Hepatocyte (in vitro differentiated cells): ENCODE measurements around the gene AP2A2. TPM values are rescaled to one million over a fixed set of nuclear protein-coding genes. Genes with fewer than 3 reads are reported as not detected.

Experiments
- DNase-seq: peaks from one replicate; pipeline ENCODE4 v3.0.0-alpha.2; 2016; ENCODE audit warnings: low spot score
- H2AFZ ChIP-seq: fragments of 200-600 bp; sonication (generic); 2 replicates; pipeline ENCODE4 v1.6.0; 2016; ENCODE audit warnings: antibody characterized with exemption, mild to moderate bottlenecking
- H3K27ac ChIP-seq: fragments of 200-600 bp; sonication (generic); 2 replicates; pipeline ENCODE4 v1.5.1; 2016; ENCODE audit warnings: mild to moderate bottlenecking
- H3K27me3 ChIP-seq: fragments of 200-600 bp; sonication (generic); 2 replicates; pipeline ENCODE4 v1.6.1; 2016
- H3K36me3 ChIP-seq: fragments of 200-600 bp; sonication (generic); replicated peaks from 2 replicates; pipeline ENCODE4 v1.5.1; 2016; ENCODE audit warnings: low read depth; ENCODE audit not compliant: insufficient read depth
- H3K4me1 ChIP-seq: fragments of 200-600 bp; sonication (generic); 2 replicates; pipeline ENCODE4 v1.5.1; 2016; ENCODE audit warnings: mild to moderate bottlenecking, moderate library complexity; ENCODE audit not compliant: insufficient read depth
- H3K4me2 ChIP-seq: fragments of 200-600 bp; sonication (generic); 2 replicates; pipeline ENCODE4 v1.6.0; 2016
- H3K4me3 ChIP-seq: fragments of 200-600 bp; sonication (generic); 2 replicates; pipeline ENCODE4 v1.5.1; 2016; ENCODE audit warnings: mild to moderate bottlenecking
- H3K79me2 ChIP-seq: fragments of 200-600 bp; sonication (generic); 2 replicates; pipeline ENCODE4 v1.6.0; 2017; ENCODE audit warnings: mild to moderate bottlenecking
- H3K9me2 ChIP-seq: fragments of 200-600 bp; sonication (generic); replicated peaks from 2 replicates; pipeline ENCODE4 v1.6.0; 2017; ENCODE audit warnings: mild to moderate bottlenecking; ENCODE audit not compliant: insufficient read depth
- H3K9me3 ChIP-seq: fragments of 200-600 bp; sonication (generic); 2 replicates; pipeline ENCODE4 v1.5.1; 2016; ENCODE audit warnings: low read depth, mild to moderate bottlenecking
- H4K20me1 ChIP-seq: fragments of 200-600 bp; sonication (generic); 2 replicates; pipeline ENCODE4 v1.6.0; 2016; ENCODE audit warnings: mild to moderate bottlenecking; ENCODE audit not compliant: insufficient read depth, poor library complexity, severe bottlenecking
- CTCF ChIP-seq: fragments of 200-600 bp; sonication (generic); IDR thresholded peaks from 2 replicates; pipeline ENCODE4 v1.5.1; 2016; ENCODE audit warnings: antibody characterized with exemption, mild to moderate bottlenecking; ENCODE audit not compliant: poor library complexity
- EZH2 ChIP-seq: fragments of 200-600 bp; sonication (generic); IDR thresholded peaks from 2 replicates; pipeline ENCODE4 v1.6.1; 2016; ENCODE audit warnings: antibody characterized with exemption, mild to moderate bottlenecking, borderline replicate concordance
- EZH2phosphoT487 ChIP-seq: fragments of 200-600 bp; sonication (generic); IDR thresholded peaks from one replicate; pipeline ENCODE4 v1.6.1; 2018; ENCODE audit warnings: antibody characterized with exemption, mild to moderate bottlenecking, low read depth, moderate library complexity; ENCODE audit not compliant: unreplicated experiment, severe bottlenecking
- WGBS: methylation state at CpG from one replicate; pipeline ENCODE4 v1.1.6; 2016; ENCODE audit warnings: low lambda C conversion rate; ENCODE audit errors: missing lambda C conversion rate; 5-methylcytosine and 5-hydroxymethylcytosine counted together
- polyA plus RNA-seq: library from polyadenylated mRNA; unstranded; fragments of >200 nt; fragmentation: Nextera tagmentation; extraction: Ambion mirVana; gene quantifications from 2 replicates; pipeline ENCODE4 v1.2.1, GENCODE V29; 2016
- total RNA-seq: library from RNA; depleted of rRNA; stranded (reverse); fragments of >200 nt; gene quantifications from 2 replicates; pipeline ENCODE4 v1.2.3, GENCODE V29; 2014

The AP2A2 gene
- total and polyA plus RNA-seq, 2 experiments from 2014 or later = 49.7 to 68.0 TPM

GRCh38 chr11:1008001-1008802 lies 82.5 kb downstream of the AP2A2 start:
- Histone ChIP-seq H3K4me3 (no peak overlapping the region), H2AFZ (no peak overlapping the region), H3K79me2 (no peaks in the 10 kb centered on the region), H3K27me3 (no peaks in the 10 kb centered on the region), H3K4me2 (no peak overlapping the region), H3K27ac (no peak overlapping the region), H3K4me1 (no peaks in the 10 kb centered on the region), H3K36me3 (no peaks in the 10 kb centered on the region), H4K20me1 (peaks cover 2% of the 10 kb centered on the region), H3K9me3 (no peaks in the 10 kb centered on the region), H3K9me2 (no peaks in the 10 kb centered on the region)
- DNase-seq = no peak
- WGBS = 96% methylated on average over 38 of the region's 38 CpGs
- TF ChIP-seq EZH2phosphoT487 (no peak), CTCF (no peak), EZH2 (no peak)

- H3K36me3 ChIP-seq = no peaks in the 10 kb centered on the region
- TF ChIP-seq EZH2phosphoT487 (no peak), CTCF (no peak), EZH2 (no peak)
Measured at GRCh38 chr11:1008803-1009145, 83.1 kb downstream of the AP2A2 start.

GRCh38 chr11:1009371-1009770 lies 83.7 kb downstream of the AP2A2 start:
- Histone ChIP-seq H2AFZ (no peak overlapping the region), H3K79me2 (no peaks in the 10 kb centered on the region), H3K4me1 (no peaks in the 10 kb centered on the region), H3K36me3 (no peaks in the 10 kb centered on the region), H3K9me2 (no peaks in the 10 kb centered on the region), H3K27me3 (no peaks in the 10 kb centered on the region), H3K4me3 (no peak overlapping the region), H3K9me3 (no peaks in the 10 kb centered on the region), H3K27ac (no peak overlapping the region), H3K4me2 (no peak overlapping the region), H4K20me1 (no peaks in the 10 kb centered on the region)
- DNase-seq = no peak
- 90% methylated on average over 17 of the region's 33 CpGs for WGBS
- TF ChIP-seq CTCF (no peak), EZH2 (no peak), EZH2phosphoT487 (no peak)

More at GRCh38 chr11:1008803-1009145, 83.1 kb downstream of the AP2A2 start:
- no peak overlapping the region for H2AFZ ChIP-seq
- H3K27me3 ChIP-seq = no peaks in the 10 kb centered on the region
- no peaks in the 10 kb centered on the region for H4K20me1 ChIP-seq
- H3K27ac ChIP-seq = no peak overlapping the region
- 95% methylated on average over 11 of the region's 11 CpGs for WGBS
- no peaks in the 10 kb centered on the region for H3K4me1 ChIP-seq
- no peaks in the 10 kb centered on the region for H3K79me2 ChIP-seq
- no peak overlapping the region for H3K4me3 ChIP-seq
- H3K4me2 ChIP-seq = no peak overlapping the region
- H3K9me2 ChIP-seq = no peaks in the 10 kb centered on the region
- DNase-seq = no peak
- no peaks in the 10 kb centered on the region for H3K9me3 ChIP-seq
